Mucosa of gallbladder (tissue), 1 donor: Measurements from ENCODE around the gene TUBB4B. TPM values are rescaled to one million over a fixed set of nuclear protein-coding genes. Genes with fewer than 3 reads are reported as not detected.
"Not testable (repeated sequence)": the region's sequence is repeated elsewhere in the genome, so short reads cannot be mapped to it uniquely, and the experiment has no call there.

Experiments
- DNase-seq: peaks from one replicate; pipeline ENCODE4 v3.0.0-alpha.2; 2020; ENCODE audit warnings: low spot score
- total RNA-seq: library from RNA; stranded (reverse); gene quantifications from one replicate; pipeline ENCODE4 v1.2.1, GENCODE V29; 2021
- donor health status: DM: no; HTN: no; CAD: no.

The TUBB4B gene
- total RNA-seq, 1 donor from 2014 or later = 296 TPM

DNA sequence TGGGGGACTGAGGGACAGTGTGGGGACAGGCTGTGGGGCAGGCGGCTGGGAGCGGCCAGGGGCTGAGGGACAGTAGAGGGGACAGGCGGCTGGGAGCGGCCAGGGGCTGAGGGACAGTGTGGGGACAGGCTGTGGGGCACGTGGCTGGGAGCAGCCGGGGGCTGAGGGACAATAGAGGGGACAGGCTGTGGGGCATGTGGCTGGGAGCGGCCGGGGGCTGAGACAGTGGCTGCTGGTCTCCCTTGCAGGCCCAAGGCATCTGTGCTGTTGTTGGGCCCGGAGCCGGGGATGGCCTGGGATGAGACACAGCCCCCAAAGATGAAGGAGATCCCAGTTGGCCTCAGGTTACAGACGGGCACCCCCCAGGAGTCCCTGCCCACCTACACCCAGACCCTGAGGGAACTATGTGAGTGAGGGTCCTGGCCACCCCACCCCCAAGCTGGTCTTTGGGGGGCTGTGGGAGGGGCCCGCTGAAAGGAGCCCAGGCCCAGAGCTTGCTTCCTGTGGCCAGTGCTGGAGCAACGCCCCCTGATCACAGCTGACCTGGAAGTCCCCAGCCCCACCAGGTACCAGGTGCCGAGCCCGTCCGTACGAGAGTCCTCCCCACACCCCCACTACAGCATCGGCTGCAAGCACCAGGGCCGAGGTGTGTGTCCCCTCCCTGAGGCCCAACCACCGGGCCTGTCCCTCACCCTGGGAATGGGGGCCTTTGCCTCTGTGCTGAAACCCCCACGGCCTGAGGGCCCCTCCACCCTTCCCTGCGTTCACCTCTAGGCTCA lies 10.6 kb downstream of the TUBB4B start:
- DNase-seq = no peak

DNA sequence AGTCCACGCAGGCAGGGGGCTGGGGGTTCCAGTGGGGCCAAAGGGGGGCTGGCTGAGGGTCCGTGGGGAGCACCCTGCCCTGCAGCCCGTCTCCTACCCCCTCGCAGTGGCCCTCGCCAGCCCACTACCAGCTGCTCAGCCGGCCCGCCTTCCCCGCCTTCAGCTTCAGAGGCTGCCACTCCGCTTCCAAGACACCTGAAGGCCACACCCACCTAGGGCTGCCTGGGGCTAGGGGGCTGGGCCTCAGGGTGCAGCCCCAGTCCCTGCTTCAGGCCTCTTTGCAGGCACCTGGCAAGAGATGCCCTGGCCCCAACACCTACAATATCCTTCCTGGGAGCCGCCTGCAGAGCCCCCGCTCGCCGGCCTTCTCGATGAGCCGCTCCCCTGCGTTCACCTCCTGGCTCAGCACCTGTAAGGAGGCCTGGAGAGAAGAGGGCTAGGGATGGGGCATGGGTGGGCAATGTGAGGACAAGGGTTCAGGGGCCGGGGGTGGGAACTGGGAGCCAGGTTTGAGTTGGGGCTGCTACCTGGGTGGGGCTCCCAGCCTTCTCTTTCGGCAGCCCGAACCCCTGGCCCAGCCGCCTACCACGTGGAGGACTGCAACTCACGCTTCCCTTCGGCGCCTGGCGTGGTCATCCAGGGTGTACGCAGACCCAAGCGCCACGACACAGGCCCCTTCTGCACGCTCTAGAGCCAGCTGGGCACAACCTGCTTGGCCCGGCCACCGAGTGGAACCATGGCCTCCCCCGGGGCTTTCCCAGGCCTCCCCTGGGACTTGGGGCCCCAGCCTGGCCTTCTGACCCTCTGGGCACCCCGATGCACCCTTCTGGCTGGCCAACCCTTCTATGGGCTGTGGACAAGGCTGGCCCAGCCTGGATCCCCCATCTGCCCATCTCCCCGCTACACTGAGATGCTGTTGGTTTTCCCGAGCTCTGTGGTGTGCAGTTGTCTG lies 11.7 kb downstream of the TUBB4B start:
- no peak for DNase-seq

- no peak for DNase-seq
Observed at GRCh38 chr9:137253717-137254623, 12.9 kb downstream of the TUBB4B start.

DNA sequence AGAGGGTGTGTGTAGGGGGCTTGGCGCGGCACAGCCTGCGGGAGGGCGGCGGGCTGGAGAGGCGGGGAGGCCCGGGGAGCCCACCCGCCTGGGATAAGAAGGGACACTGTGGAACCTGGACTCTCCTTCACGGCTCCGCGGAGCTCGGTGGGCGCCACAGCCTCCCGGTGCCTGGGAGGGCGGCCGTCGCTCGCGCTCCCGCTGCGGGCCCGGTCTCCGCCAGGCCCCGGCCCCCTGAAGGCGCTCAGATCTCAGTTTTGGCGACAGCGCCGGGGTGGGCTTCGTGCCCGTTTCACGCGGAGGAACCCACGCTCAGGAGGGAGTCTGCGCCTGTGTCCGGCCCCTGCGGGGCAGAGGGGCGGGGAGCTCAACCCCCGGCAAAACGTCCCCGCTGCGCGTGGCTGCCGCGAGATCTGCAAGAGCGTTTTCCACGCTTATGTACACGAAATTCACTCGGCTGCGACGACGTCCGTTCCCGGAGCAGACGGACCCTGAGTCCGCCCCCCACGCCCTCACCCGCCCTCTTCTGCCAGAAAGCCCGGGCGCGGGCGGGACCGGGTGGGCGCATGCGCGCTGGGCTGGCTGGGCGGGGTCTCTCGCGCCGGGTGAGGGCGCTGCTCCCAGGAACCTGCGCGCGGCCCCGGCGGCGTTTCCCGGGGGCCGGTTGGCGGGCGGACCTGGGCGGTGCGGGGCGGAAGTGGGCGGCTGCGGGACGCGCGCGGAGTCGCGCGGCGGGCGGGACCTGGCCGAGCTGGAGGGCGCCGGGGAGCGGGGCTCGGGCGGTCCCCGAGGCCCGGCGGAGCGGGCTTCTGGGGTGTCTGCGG lies 13.7 kb downstream of the TUBB4B start, which contains the start of gene NELFB:
Gene NELFB (plus strand): TSS at position 704 of the 824 bp plus-strand sequence.
- peak; percentile 93 for DNase-seq

DNA sequence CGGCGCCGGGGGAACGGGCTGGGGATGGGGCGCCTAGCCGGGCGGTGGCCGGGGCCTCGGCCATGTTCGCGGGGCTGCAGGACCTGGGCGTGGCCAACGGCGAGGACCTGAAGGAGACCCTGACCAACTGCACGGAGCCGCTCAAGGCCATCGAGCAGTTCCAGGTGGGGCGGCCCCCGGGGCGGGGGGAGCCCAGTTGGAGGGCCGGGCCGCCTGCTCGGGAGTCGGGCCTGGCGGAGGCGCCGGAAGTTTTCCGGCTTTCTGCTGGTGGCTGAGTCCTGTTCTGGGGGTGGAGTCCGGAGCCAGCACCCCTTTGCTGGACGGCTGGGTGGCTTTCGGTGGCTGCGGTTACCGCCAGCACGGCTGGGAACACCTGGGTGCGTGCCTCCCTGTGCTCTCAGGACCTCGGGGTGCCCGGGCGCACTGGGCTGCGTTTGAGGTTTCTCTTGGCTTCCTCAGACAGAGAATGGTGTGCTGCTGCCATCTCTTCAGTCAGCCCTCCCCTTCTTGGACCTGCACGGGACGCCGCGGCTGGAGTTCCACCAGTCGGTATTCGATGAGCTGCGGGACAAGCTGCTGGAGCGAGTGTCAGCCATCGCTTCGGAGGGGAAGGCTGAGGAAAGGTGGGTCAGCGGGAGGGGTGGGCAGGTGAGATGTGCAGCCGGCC lies 14.5 kb downstream of the TUBB4B start:
- no peak for DNase-seq

DNA sequence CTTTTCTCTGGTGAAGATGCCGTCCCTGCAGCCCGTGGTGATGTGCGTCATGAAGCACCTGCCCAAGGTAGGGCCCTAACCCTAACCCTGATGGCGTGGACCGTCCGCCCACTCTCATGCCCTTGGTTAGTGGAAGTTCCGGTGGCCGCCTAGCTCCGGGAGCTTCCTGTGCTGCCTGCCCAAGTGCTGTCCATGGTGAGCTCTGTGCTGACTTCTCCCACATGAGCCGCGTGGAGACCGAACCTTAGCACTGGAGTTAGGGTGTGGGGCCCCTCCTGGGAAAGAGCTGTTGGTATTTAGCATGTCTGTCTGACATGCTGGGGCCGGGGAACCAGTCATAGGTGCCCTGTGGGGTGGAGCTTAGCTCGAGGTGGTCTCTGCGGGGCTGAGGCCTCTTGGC lies 15.3 kb downstream of the TUBB4B start:
- no peak for DNase-seq

DNA sequence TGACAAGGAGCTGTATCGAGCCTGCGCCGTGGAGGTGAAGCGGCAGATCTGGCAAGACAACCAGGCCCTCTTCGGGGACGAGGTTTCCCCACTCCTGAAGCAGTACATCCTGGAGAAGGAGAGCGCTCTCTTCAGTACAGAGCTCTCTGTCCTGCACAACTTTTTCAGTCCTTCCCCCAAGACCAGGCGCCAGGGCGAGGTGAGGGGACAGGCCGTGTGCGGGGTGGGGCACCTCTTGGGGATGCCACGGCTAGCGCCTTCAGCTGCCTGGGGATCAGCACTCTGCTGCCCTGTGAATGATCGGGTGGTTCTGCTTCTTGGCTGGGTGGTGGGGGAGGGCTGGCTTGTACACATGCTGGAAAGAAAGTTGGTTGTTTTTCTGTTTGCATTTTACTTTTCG lies 15.8 kb downstream of the TUBB4B start:
- DNase-seq = no peak

GRCh38 chr9:137262173-137262908 lies 21.3 kb downstream of the TUBB4B start:
- DNase-seq = not testable (repeated sequence)

- no peak for DNase-seq
Observed at GRCh38 chr9:137262909-137263285, 21.8 kb downstream of the TUBB4B start.

GRCh38 chr9:137263506-137263905 lies 22.4 kb downstream of the TUBB4B start:
- DNase-seq = no peak

- DNase-seq = no peak
Observed at GRCh38 chr9:137264067-137264466, 23.0 kb downstream of the TUBB4B start.

DNA sequence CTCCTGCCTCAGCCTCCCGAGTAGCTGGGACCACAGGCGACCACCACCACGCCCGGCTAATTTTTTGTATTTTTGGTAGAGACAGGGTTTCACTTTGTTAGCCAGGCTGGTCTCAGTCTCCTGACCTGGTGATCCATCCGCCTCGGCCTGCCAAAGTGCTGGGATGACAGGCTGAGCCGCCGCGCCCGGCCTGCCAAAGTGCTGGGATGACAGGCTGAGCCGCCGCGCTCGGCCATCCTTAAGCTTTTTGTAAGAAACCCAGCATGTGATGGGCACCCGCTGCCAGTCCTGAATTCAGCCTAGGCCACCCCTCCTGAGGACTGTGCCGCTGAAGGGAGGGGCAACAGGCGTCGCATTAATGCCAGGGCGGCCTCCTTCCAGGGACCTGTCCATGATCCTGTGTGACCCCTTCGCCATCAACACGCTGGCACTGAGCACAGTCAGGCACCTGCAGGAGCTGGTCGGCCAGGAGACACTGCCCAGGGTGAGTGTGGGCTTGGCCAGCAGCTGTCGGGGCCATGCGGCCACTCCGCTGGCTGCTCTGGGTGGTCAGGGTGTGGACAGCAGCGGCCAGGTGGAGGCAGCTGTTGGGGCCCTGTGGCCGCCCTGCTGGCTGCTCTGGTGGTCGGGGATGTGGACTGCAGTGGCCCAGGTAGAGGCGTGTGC lies 24.5 kb downstream of the TUBB4B start:
- no peak for DNase-seq

GRCh38 chr9:137266162-137266527 lies 25.1 kb downstream of the TUBB4B start:
- DNase-seq = no peak

DNA sequence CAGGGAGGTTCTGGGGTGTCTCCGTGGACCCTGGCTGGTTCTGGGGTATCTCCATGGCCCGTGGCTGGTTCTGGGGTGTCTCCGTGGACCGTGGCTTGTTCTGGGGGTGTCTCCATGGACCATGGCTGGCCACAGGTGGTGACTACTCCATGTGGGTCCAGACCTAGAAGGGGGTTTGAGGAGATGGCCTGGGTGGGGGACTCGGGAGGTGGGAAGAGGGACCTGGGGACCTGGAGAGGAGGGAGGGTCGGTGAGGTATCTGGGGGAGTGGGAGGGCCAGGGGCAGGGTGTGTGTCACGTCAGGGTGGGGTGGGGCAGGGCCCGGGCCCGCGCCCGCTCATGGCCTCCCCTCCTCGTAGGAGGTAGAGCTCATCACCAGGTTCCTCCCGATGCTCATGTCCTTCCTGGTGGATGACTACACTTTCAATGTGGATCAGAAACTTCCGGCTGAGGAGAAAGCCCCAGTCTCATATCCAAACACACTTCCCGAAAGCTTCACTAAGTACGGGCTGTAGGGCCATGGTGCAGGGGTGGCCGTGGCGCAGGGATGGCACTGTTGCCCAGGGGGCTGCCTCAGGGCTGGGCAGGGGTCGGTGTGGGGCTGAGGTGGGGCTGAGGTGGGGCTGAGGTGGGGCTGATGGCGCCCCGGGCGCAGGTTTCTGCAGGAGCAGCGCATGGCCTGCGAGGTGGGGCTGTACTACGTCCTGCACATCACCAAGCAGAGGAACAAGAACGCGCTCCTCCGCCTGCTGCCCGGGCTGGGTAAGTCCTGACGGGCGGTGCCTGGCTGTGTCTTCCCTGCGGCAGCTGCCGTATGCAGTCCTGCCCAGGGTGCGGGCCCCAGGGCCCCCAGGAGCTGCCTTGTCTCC lies 25.7 kb downstream of the TUBB4B start:
- no peak for DNase-seq

GRCh38 chr9:137267933-137268355 lies 26.9 kb downstream of the TUBB4B start:
- DNase-seq = no peak

GRCh38 chr9:137268538-137269201 lies 27.6 kb downstream of the TUBB4B start:
- DNase-seq = no peak

GRCh38 chr9:137269231-137269772 lies 28.2 kb downstream of the TUBB4B start:
- peak; percentile 68 for DNase-seq
